T-helper 1 cell treated with Interleukin-12 subunit alpha and Interleukin-12 subunit beta and Interleukin-4 antibody, amounts not matched to agents 30 ng/mL and 1 ng/mL, for 36 hours (primary cell): ENCODE data around the gene CD55. TPM values are rescaled to one million over a fixed set of nuclear protein-coding genes. Genes with fewer than 3 reads are reported as not detected.

Source experiments
- intact Hi-C: fragments of 100-400 bp; cut with micrococcal nuclease; formaldehyde crosslinking; loops from one replicate; pipeline ENCODE4 v1.15.1; 2024
- total RNA-seq: library from RNA; stranded (reverse); gene quantifications from 2 replicates; pipeline ENCODE4 v1.2.3, GENCODE V29; 2022

The CD55 gene
- total RNA-seq, 1 donor from 2014 or later, result 142 TPM

DNA sequence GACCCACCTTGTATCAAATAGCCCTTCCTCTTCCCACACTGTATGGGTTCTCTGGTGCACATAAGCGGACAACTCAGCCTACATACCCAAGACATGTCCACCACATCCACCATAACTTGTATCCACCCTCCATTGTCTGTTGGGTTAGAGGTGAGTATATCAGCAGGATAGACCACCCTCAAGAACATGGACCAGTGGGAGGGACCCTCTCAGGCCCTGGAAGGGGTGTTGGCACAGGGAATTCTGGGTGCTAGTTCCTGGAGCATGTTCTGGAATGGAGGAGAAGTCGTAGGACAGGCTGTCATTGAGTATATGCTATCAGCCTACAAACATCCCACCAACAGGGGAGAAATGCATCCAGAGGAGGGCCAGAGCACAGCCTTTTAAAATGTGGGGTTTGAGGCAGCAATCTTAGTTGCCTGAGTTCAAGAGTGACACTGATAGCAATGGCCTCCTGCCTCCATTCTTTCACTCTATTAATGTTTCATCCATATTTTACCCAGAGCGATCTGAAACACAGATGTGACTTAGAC is 7.5 kb downstream of the CD55 start:
- intact Hi-C loops, result loop anchor here (10.0 kb wide), 3 partner anchors 536 to 1554 kb away; partner anchors contain the start of gene RAB29

DNA sequence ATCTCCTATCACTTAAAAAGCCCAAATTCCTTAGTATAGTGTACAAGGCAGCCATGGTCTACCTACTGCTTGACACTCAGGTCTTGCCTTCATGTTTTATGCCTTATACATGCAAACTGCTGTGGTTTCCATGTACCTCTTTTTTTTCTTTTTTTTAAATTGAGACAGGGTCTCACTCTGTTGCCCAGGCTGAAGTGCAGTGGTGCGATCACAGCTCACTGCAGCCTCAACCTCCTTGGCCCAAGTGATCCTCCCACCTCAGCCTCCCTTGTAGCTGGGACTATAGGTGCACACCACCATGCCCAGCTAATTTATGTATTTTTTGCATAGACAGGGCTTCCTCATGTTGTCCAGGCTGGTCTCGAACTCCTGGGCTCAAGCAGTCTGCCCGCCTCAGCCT is 8.0 kb downstream of the CD55 start:
- intact Hi-C loops, result loop anchor here (10.0 kb wide), 3 partner anchors 535 to 1555 kb away; partner anchors contain the start of gene RAB29

DNA sequence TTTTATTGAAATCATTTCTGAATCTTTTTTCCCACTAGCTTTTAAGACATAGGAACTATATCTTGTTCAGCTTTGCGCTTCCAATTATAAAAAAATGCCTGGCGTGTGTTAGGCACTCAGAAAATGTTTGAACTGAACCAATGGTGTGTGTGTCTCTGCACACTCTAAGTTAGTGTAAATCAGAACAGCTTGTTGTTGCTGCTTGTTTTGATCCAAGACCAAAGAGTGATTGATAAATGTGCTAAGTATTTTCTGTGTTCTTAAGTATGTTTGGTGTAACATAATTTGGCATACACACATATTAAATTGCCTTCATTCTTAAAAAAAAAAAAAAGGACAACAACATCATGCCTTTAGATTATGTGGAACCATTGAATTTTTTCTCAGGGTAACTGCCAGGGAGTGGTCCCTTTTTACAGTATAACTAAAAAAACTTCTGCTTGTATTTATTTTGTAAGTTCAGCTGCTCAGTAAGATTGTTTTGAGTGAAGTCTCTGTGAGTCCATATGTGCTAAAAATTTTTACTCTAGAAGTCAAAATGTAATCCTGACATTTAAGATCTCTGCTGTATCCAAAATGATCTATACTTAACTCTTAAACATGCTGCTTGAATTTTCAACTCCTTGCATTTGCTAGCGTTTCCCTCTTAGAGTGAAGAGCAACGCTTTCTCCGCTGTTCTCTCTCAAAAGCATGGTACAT is 8.7 kb downstream of the CD55 start:
- intact Hi-C loops, result no loop called here

DNA sequence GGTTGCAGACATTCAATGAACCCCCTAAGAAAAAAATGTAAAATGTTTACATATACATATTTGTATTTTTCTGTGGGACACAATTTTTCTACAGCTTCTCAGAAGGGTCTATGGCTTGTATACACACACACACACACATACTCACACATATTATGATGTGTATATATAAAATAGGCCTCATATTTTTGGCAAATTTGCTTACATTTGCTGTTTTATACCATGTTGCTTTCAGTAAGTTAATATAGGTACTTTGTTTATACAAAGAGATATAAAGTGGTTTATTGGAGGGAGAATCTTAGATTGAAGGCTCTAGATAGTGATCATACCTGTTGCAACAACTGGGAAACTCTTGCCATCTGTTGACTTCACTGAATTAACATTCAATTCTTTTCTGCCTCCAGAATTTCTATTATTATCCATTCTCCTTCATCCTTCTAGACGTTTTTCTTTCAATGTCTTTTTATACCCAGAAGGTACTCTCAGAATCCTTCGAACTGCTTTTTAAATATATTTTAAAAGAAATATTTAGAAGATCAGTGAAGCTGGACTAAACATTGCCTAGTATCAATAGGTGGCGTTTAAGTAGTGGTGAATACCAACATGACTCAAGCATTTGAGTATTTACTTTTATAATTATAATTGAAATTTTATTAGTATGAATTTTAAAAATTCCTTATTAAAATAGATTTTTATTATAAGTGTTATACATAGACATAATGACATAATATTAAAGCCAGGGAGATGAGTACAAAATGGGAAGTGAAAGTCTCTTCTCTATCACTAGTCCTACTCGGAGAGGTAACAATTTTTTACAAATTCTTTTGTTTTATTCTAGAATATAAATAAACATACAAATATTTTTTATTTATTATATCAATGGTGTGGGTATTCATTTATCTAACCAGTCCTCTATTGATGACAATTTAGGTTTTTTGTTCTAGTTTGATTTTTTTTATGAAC is 10.2 kb downstream of the CD55 start:
- intact Hi-C loops, result no loop called here

DNA sequence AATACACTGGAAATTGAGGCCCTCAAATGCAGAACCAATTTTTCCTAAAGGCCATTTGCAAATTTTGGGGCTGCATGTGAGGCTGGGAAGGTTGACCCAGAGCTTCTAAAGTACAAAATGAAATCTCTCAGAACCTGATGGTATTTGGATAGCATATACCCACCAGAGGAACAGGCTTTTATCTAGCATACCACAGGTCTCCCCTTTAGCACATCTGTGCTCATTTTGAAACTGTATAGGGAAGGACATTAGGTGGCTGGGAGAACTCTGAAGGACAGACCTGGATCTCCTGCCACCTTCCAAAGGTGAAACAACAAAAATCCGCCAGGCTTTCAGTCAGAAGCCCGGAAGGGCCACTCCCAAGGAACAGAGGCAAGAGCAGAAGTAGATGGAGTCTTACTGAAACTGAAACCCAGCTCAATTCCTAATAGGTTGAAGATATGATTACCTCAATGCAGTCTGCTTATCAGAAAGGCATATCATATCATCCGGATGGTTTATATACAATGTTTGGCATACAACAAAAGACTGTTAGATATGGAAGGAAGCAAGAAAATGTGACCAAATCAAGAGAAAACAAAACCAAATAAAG is 11.6 kb downstream of the CD55 start:
- intact Hi-C loops, result no loop called here

DNA sequence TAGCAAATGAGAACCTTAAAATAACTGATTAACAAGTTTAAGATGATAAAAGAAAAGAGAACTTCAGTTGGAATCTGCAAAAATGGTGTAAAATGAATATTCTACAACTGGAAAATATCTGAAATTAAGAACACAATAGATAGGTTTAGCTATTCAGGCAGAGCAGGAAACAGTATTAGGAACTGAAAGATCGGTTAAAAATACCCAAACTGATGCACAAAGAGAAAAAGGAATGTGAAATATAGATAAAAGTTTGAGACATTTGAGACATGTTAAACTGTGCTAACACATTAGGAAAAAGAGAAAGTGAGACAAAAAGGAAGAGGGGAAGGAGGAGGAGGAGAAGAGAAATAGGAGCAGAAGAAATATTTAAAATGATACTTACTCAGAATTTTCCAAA is 12.1 kb downstream of the CD55 start:
- intact Hi-C loops, result no loop called here

DNA sequence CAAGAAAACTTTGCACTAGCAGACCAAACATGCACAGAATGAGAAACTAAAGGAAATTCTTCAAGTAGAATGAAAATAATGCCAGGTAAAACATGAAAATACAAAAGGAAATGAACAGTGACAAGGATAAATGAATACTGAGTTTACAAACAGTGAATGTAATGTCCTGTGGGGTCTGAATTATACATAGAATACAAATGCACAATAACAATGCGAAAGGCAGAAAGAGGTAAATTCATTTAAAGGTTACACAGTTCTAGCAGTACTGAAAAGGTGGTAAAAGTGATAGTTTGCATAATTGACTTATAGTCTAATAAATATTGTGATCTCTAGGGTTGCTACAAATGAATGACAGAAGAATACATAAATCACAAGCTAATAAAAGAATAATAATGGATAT is 12.9 kb downstream of the CD55 start:
- intact Hi-C loops, result no loop called here

DNA sequence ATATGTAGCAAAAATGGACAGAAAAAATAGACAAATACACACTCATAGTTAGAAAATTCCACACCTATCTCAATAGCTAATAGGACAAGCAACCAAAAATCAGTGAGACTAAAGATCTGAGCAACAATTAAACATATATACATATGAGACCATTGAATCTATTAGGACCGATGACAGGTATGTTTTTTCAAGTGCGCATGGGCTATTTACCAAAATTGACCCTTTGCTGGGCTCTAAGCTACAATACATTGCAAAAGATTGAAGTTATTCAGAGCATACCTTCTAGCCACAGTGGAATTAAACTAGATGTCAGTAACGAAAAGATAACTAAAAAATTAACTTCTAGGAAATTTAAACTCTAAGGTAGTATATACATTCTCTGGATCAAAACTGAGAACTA is 13.7 kb downstream of the CD55 start:
- intact Hi-C loops, result loop anchor here (5.0 kb wide), 5 partner anchors 153 to 1703 kb away; partner anchors contain the start of genes CR1, ELK4 and FCMR

DNA sequence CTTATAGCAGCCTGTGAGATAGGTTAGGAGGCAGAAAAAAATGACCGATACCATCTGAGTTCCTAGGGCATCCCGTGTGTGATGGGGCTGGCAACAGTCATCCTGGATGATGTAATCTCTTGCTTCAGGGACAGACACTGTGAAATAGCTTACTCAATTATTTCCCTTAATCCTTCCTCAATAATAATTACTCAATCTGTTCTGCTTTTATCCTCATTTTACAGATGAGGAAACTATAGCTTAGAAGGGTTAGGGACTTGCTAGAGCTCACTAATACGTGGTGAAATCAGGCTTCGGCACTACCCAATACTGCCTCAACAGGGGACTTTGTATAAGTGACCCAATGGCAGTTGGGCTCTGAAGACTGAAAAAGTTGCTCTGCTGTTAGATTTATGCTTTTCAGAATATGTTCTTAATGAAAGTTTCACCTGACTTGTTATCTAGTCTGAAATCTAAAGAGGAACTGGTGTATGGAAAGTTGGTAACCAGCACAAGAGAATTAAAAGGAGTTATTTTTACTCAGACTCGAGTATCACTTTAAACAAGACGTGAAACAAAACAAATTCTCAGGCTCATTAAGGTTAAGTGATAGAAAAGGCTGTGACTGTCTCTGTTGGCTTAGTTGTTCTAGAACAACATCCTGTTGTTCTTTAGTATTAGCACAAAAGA is 14.4 kb downstream of the CD55 start:
- intact Hi-C loops, result loop anchor here (1.0 to 5.0 kb wide), 11 partner anchors 9 to 1704 kb away; partner anchors contain the start of genes CD55, CR1, ELK4 and FCMR

DNA sequence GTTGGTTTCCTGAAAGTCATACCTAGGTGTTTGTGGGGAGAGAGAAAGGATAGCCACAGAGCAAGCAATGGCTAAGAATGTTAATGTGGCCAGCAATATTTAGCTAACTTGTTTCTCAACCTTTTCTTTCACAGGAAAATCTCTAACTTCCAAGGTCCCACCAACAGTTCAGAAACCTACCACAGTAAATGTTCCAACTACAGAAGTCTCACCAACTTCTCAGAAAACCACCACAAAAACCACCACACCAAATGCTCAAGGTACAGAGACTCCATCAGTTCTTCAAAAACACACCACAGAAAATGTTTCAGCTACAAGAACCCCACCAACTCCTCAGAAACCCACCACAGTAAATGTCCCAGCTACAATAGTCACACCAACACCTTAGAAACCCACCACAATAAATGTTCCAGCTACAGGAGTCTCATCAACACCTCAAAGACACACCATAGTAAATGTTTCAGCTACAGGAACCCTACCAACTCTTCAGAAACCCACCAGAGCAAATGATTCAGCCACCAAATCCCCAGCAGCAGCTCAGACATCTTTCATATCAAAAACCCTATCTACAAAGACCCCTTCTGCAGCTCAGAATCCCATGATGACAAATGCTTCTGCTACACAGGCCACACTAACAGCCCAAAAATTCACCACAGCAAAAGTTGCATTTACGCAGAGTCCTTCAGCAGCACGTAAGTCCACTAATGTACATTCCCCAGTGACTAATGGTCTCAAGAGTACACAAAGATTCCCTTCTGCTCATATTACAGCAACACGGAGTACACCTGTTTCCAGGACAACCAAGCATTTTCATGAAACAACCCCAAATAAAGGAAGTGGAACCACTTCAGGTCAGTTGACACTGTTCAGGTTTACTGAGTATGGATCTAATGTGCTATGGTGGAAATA is 15.3 kb downstream of the CD55 start:
- intact Hi-C loops, result loop anchor here (1.0 to 5.0 kb wide), 11 partner anchors 8 to 1705 kb away; partner anchors contain the start of genes CD55, CR1, ELK4 and FCMR

DNA sequence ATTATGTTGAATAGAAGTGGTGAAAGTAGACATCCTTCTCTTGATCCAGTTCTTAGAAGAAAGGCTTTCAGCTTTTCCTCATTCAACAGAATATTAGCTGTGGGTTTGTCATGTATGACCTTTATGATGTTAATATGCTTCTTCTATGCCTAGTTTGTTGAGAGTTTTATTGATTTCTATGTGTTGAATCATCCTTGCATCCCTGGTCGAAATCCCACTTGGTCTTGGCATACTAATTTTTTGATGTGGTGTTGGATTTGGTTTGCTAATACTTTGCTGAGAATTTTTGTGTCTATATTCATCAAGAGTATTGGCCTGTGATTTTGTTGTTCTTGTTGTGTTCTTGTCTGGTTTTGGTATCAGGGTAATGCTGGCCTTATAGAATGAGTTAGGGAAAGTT is 20.9 kb downstream of the CD55 start:
- intact Hi-C loops, result no loop called here

DNA sequence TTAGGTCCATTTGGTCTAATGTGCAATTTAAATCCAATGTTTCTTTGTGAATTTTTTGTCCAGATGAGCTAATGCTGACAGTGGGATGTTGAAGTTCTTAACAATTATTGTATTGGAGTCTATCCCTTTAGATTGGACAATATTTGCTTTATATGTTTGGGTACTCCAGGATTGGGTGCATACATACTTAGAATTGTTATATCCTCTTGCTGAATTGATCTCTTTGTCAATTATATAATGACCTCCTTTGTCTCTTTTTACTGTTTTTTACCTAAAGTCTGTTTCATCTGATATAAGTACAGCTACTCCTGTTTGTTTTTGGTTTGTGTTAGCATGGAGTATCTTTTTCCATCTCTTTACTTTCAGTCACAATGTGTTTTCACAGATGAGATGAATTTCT is 22.2 kb downstream of the CD55 start:
- intact Hi-C loops, result no loop called here

DNA sequence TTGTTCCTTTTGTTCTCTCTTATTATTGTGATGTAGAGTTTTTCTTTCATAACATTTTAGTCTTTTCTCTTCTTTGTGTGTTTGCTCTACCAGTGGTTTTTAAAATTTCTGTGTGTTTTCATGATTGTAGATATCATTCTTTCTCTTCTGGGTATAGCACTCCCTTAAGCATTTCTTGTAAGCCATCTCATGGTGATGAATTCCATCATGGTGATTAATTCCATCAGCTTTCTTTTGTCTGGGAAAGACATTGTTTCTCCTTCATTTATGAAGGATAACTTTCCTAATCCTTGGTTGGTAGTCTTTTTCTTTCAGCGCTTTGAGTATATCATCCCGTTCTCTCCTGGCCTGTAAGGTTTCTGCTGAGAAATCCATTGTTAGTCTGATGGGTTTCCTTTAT is 22.7 kb downstream of the CD55 start:
- intact Hi-C loops, result no loop called here

DNA sequence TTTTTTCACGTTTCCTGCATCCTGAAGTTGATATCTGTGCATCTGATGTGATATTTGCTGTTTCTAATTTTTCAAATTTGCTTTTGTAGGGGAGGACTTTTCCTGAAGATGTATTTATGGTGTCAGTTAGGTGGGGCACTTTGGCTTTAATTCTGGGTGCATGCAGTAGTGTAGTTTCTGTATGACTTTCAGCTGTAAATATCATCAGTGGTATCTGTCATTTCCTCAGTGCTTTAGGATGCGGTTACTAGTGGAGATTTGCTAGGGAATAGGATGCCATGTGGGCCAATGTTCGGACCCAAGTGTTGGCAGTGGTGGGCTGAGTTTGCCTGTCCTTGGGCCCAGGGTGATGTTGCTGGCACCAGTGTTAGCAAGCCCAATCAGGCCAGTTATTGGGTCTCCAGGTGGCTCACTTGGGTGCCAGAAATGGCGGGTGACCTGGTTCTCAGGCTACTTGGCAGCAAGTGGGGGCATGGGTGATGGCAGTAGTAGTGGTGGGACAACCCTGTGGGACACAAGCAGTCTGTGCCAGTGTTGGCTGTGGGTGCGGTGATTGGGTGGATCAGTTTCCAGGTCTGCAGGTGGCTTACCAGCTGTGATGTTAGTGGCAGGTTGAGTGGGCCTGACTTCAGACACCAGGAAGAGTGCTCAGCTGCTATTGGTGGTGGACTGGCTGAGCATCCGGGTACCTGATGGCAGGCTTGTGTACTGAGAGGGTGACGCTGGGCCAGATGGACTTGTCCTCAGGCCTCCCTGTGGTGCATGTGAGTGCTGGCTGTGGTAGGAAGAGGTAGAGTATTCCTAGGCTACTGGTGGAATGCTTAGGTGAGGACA is 24.4 kb downstream of the CD55 start:
- intact Hi-C loops, result loop anchor here (1.0 kb wide), 1 partner anchor 10 kb away; no protein-coding TSS in a partner anchor

DNA sequence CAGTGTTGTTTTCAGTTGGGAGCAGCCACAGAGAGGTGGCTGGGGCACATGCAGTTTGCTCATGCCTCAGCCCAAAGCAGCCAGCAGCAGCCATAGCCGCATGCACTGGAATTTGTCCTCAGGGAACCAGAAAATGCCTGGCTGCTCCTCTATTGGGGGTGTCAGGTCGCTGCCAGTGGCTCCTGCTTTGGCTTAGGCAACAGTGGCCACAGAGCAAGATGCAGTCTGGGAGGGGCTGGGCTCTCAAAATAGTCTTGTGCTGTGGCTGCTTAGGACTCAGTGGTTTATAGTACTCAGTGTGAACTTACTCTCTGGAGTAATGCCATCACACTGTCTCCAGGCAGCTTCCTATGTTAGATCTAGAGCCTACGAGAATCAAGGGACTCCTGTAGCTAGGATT is 25.0 kb downstream of the CD55 start:
- intact Hi-C loops, result no loop called here

DNA sequence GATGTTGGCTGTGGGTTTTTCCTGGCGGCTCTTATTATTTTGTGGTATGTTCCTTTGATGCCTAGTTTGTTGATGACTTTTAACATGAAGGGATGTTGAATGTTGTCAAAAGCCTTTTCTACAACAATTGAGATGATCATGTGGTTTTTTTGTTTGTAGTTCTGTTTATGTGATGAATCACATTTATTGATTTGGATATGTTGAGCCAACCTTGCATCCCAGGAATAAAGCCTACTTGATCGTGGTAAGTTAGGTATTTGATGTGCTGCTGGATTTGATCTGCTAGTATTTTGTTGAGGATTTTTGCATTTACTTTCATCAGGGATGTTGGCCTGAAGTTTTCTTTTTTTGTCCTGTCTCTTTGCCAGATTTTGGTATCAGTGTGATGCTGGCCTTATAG is 28.5 kb downstream of the CD55 start:
- intact Hi-C loops, result no loop called here

DNA sequence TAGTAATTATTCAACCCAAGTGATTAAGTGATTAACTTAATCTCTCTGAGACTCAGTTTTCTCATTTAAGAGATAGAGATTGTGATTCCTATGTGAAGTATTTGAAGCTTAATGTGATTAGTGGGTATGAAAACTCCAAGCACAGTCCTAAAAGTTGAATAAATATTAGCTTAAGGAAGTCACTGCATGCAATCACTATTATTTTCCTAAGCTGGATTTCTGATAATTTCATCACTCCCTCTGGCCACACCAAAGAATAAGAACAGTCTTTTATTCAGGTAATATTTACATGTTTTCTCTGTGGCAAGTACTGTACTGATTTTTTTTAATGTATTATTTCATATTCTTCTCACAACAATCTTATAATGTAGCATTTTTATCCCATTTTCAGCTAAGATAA is 31.1 kb downstream of the CD55 start:
- intact Hi-C loops, result no loop called here

DNA sequence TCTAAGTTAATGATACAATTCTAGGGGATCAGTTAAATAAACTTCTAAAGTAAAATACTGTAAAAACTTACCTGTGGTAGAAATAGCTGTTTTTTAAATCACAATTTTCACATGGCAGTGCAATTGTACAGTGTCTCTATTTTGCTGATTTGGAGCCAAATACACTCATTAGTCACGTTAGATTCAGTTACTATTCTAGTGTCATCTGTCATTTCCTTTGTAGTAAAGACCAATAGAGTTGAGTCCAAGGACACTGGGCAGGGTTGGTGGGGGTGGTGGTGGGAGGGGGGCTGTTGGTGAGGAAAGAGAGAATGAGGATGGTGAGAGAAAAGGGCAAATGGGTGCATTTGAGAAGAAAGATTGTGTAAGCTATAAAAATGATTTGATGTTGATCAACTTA is 33.6 kb downstream of the CD55 start:
- intact Hi-C loops, result no loop called here
